H9 (cell line): ENCODE data around the gene CXCL10. TPM values are rescaled to one million over a fixed set of nuclear protein-coding genes. Genes with fewer than 3 reads are reported as not detected.

Source experiments
- DNase-seq: peaks from one replicate; pipeline ENCODE4 v3.0.0-alpha.2; 2017
- H2AFZ ChIP-seq: one replicate; pipeline ENCODE4 v1.6.1; 2013; ENCODE audit warnings: mild to moderate bottlenecking, low read length, control low read depth, moderate library complexity
- H2AK5ac ChIP-seq: 2 replicates; pipeline ENCODE4 v1.6.1; 2013; ENCODE audit warnings: low read length, control low read depth, mixed read lengths; ENCODE audit not compliant: insufficient read length
- H2BK120ac ChIP-seq: one replicate; pipeline ENCODE4 v1.6.1; 2013; ENCODE audit warnings: low read depth, mild to moderate bottlenecking, low read length, control low read depth, inconsistent platforms; ENCODE audit not compliant: poor library complexity, severe bottlenecking
- H2BK12ac ChIP-seq: 2 replicates; pipeline ENCODE4 v1.6.1; 2013; ENCODE audit warnings: low read length, control low read depth, mixed read lengths, low read depth; ENCODE audit not compliant: insufficient read length
- H2BK15ac ChIP-seq: 2 replicates; pipeline ENCODE4 v1.6.1; 2013; ENCODE audit warnings: low read depth, low read length, control low read depth
- H2BK20ac ChIP-seq: one replicate; pipeline ENCODE4 v1.6.1; 2013; ENCODE audit warnings: low read depth, mild to moderate bottlenecking, low read length, control low read depth, inconsistent platforms; ENCODE audit not compliant: poor library complexity, severe bottlenecking
- H2BK5ac ChIP-seq: 2 replicates; pipeline ENCODE4 v1.6.1; 2013; ENCODE audit warnings: low read length, control low read depth, mixed read lengths; ENCODE audit not compliant: insufficient read length
- H3K14ac ChIP-seq: 2 replicates; pipeline ENCODE4 v1.6.1; 2013; ENCODE audit warnings: low read length, control low read depth; ENCODE audit not compliant: insufficient read depth
- H3K18ac ChIP-seq: 2 replicates; pipeline ENCODE4 v1.6.1; 2013; ENCODE audit warnings: low read depth, mild to moderate bottlenecking, mixed read lengths, low read length, control low read depth; ENCODE audit not compliant: insufficient read length
- H3K23ac ChIP-seq: 2 replicates; pipeline ENCODE4 v1.6.1; 2013; ENCODE audit warnings: low read length, control low read depth, mixed read lengths, low read depth; ENCODE audit not compliant: insufficient read length
- H3K23me2 ChIP-seq: 2 replicates; pipeline ENCODE4 v1.6.1; 2013; ENCODE audit warnings: low read depth, mild to moderate bottlenecking, mixed read lengths, low read length, control low read depth; ENCODE audit not compliant: insufficient read length, poor library complexity, severe bottlenecking
- H3K27ac ChIP-seq: 2 replicates; pipeline ENCODE4 v1.5.1; 2013; ENCODE audit warnings: low read length, control low read depth, mixed read lengths, low read depth; ENCODE audit not compliant: insufficient read length
- H3K27me3 ChIP-seq: 2 replicates; pipeline ENCODE4 v1.6.1; 2013; ENCODE audit warnings: low read length, control low read depth, inconsistent platforms; ENCODE audit not compliant: insufficient read depth
- H3K4ac ChIP-seq: 2 replicates; pipeline ENCODE4 v1.6.1; 2013; ENCODE audit warnings: low read depth, mild to moderate bottlenecking, control low read depth, inconsistent platforms, low read length, moderate library complexity
- H3K4me1 ChIP-seq: 2 replicates; pipeline ENCODE4 v1.6.1; 2013; ENCODE audit warnings: low read length, control low read depth, inconsistent platforms; ENCODE audit not compliant: insufficient read depth
- H3K4me2 ChIP-seq: 2 replicates; pipeline ENCODE4 v1.6.1; 2013; ENCODE audit warnings: low read length, control low read depth, mixed read lengths; ENCODE audit not compliant: insufficient read length, insufficient read depth
- H3K56ac ChIP-seq: 2 replicates; pipeline ENCODE4 v1.6.1; 2013; ENCODE audit warnings: low read depth, mild to moderate bottlenecking, mixed read lengths, low read length, control low read depth; ENCODE audit not compliant: insufficient read length
- H3K79me1 ChIP-seq: 2 replicates; pipeline ENCODE4 v1.6.1; 2013; ENCODE audit warnings: low read depth, mild to moderate bottlenecking, moderate library complexity, low read length, control low read depth, inconsistent platforms; ENCODE audit not compliant: insufficient read depth, poor library complexity, severe bottlenecking
- H3K79me2 ChIP-seq: 2 replicates; pipeline ENCODE4 v1.6.1; 2013; ENCODE audit warnings: low read length, control low read depth, inconsistent platforms; ENCODE audit not compliant: insufficient read depth
- H3K9ac ChIP-seq: 2 replicates; pipeline ENCODE4 v1.6.1; 2013; ENCODE audit warnings: low read length, control low read depth, mixed read lengths; ENCODE audit not compliant: insufficient read length; ENCODE audit errors: extremely low read depth
- H3K9me3 ChIP-seq: one replicate; pipeline ENCODE4 v1.6.1; 2013; ENCODE audit warnings: low read depth, low read length, inconsistent platforms; ENCODE audit not compliant: control insufficient read depth
- H3T11ph ChIP-seq: one replicate; pipeline ENCODE4 v1.6.1; 2013; ENCODE audit warnings: mild to moderate bottlenecking, low read length, control low read depth, inconsistent platforms
- H4K20me1 ChIP-seq: one replicate; pipeline ENCODE4 v1.6.1; 2013; ENCODE audit not compliant: control insufficient read depth, insufficient read length, insufficient read depth
- H4K5ac ChIP-seq: 2 replicates; pipeline ENCODE4 v1.6.1; 2013; ENCODE audit warnings: low read depth, mild to moderate bottlenecking, mixed read lengths, low read length, control low read depth; ENCODE audit not compliant: insufficient read length
- H4K8ac ChIP-seq: replicated peaks from 2 replicates; pipeline ENCODE4 v1.6.1; 2013; ENCODE audit warnings: low read length, control low read depth, mixed read lengths, low read depth; ENCODE audit not compliant: insufficient read length
- H4K91ac ChIP-seq: 2 replicates; pipeline ENCODE4 v1.6.1; 2013; ENCODE audit warnings: low read depth, mild to moderate bottlenecking, moderate library complexity, mixed read lengths, low read length, control low read depth; ENCODE audit not compliant: insufficient read length
- H3K27ac Mint-ChIP-seq, 3 experiments: 2 replicates in 2 of 3; 3 replicates in 1 of 3; pipeline ENCODE4 v1.8.0; 2020 to 2021; ENCODE audit warnings: mixed read lengths in 3 of 3, mild to moderate bottlenecking in 1 of 3, moderate library complexity in 1 of 3
- H3K27me3 Mint-ChIP-seq: 2 replicates; pipeline ENCODE4 v1.8.0; 2021; ENCODE audit warnings: low read depth, mild to moderate bottlenecking, moderate library complexity, mixed read lengths
- H3K36me3 Mint-ChIP-seq, 3 experiments: 2 replicates in 2 of 3; 3 replicates in 1 of 3; pipeline ENCODE4 v1.8.0; 2020 to 2021; ENCODE audit warnings: low read depth in 3 of 3, mixed read lengths in 3 of 3; ENCODE audit not compliant: insufficient read depth in 1 of 3
- H3K4me1 Mint-ChIP-seq, 2 experiments: 2 replicates each; pipeline ENCODE4 v1.8.0; 2020; ENCODE audit warnings: mixed read lengths in 2 of 2
- H3K4me3 Mint-ChIP-seq, 2 experiments: 2 replicates in 1 of 2; 3 replicates in 1 of 2; pipeline ENCODE4 v1.8.0; 2020 to 2021; ENCODE audit warnings: mild to moderate bottlenecking in 2 of 2, mixed read lengths in 2 of 2, moderate library complexity in 1 of 2
- H3K9me3 Mint-ChIP-seq, 2 experiments: 2 replicates in 1 of 2; 3 replicates in 1 of 2; pipeline ENCODE4 v1.8.0; 2020; ENCODE audit warnings: mild to moderate bottlenecking in 2 of 2, mixed read lengths in 2 of 2, moderate library complexity in 1 of 2
- CTCF ChIP-seq: fragments of 200-600 bp; sonication (generic); conservative IDR thresholded peaks from 3 replicates; pipeline ENCODE4 v1.8.0; 2021; ENCODE audit warnings: antibody characterized with exemption, mild to moderate bottlenecking
- total RNA-seq: library from RNA; stranded (reverse); gene quantifications from 2 replicates; pipeline ENCODE4 v1.2.1, GENCODE V29; 2021

The CXCL10 gene
- total RNA-seq, 1 experiment from 2014 or later: not detected

GRCh38 chr4:76060506-76060905 is 37.2 kb upstream of the CXCL10 start:
- Histone ChIP-seq H3K56ac (no peak overlapping the region), H3K23ac (no peak overlapping the region), H3K4ac (no peak overlapping the region), H3K4me1 (peaks cover 7% of the 10 kb centered on the region), H3K27ac (no peak overlapping the region), H3K4me2 (no peak overlapping the region), H3K9ac (no peak overlapping the region), H3K79me2 (no peaks in the 10 kb centered on the region), H2BK15ac (no peak overlapping the region), H3K14ac (no peak overlapping the region), H3T11ph (no peak overlapping the region), H3K9me3 (no peaks in the 10 kb centered on the region), H2AK5ac (no peak overlapping the region), H2BK20ac (no peak overlapping the region), H2BK12ac (no peak overlapping the region), H4K91ac (no peak overlapping the region), H3K23me2 (no peaks in the 10 kb centered on the region), H4K5ac (no peak overlapping the region), H4K8ac (no peak overlapping the region), H4K20me1 (no peaks in the 10 kb centered on the region), H2AFZ (no peak overlapping the region), H2BK120ac (no peak overlapping the region), H3K27me3 (no peaks in the 10 kb centered on the region), H3K79me1 (no peaks in the 10 kb centered on the region), H2BK5ac (no peak overlapping the region), H3K18ac (no peak overlapping the region)
- Mint-ChIP-seq H3K4me3 (no peak overlapping the region), H3K9me3 (no peaks in the 10 kb centered on the region; a peak in 1 of 5 replicates), H3K4me1 (peaks cover 21 to 26% of the 10 kb centered on the region in 2 experiments), H3K27me3 (no peaks in the 10 kb centered on the region), H3K36me3 (no peaks in the 10 kb centered on the region), H3K27ac (no peak overlapping the region)
- DNase-seq: no peak
- TF ChIP-seq CTCF: no peak
